ENCODE data around the gene PCGF1. TPM values are rescaled to one million over a fixed set of nuclear protein-coding genes. Genes with fewer than 3 reads are reported as not detected.

PCGF1 gene
- total and polyA plus RNA-seq, 2 of the 8 experiments (the other 6 are each of a cell fraction or from before 2014, with no cell fraction given): 10.0 to 23.7 TPM

DNA sequence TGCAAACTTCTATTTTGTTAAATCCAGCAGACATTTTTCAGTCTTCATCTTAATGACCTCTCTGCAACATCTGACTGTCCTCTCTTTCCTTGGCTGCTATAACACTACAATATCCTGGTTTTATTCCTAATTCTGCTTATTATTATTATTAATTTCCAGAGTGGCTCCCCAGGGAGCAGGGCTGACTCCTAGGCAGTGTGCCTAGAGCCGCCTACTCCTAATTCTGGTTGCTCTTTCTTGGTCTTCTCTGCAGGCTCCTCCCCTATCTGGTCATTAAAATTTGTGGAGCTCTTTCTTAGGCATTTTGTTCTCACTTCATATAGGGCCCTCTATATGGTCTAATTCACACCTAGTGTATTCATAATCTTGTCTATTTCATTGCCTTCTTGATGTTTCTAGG lies 35.5 kb upstream of the PCGF1 start:
- Histone ChIP-seq H2BK12ac (ENCODE audit: low read depth, low read length) (no peak overlapping the region), H2BK5ac (ENCODE audit: low read depth, low read length) (no peak overlapping the region), H3K79me2 (ENCODE audit: control insufficient read depth in 1 of 2, insufficient read depth in 2 of 2, low read length in 2 of 2) (no peaks in the 10 kb centered on the region), H4K8ac (ENCODE audit: extremely low read depth, insufficient read depth, low read length) (no peak overlapping the region), H2BK120ac (replicated peaks; ENCODE audit: low read depth, low read length) (no peak overlapping the region), H2BK15ac (ENCODE audit: low read length) (no peak overlapping the region), H3K4me3 (ENCODE audit: extremely low read depth in 1 of 4, insufficient read depth in 2 of 4, low read depth in 3 of 4, low read length in 4 of 4) (no peak overlapping the region), H3K27me3 (replicated peaks in 1 of 4; ENCODE audit: control insufficient read depth in 3 of 4, extremely low read depth in 1 of 4, insufficient read depth in 3 of 4, low read length in 3 of 4) (peaks cover 0 to 16% (median 5%) of the 10 kb centered on the region in 4 experiments; a peak in 4 of 7 replicates), H3K36me3 (ENCODE audit: control insufficient read depth in 2 of 4, insufficient read depth in 4 of 4, low read length in 3 of 4) (no peaks in the 10 kb centered on the region), H2AK5ac (ENCODE audit: low read depth, low read length) (no peak overlapping the region), H3K4me2 (ENCODE audit: insufficient read depth in 1 of 2, low read depth in 2 of 2, low read length in 2 of 2) (no peak overlapping the region), H3K4ac (replicated peaks; ENCODE audit: insufficient read length, low read depth, low read length) (no peak overlapping the region), H3K4me1 (replicated peaks in 1 of 4; ENCODE audit: control insufficient read depth in 3 of 4, insufficient read depth in 4 of 4, low read length in 3 of 4) (peaks cover 0 to under 1% (median 0%) of the 10 kb centered on the region in 4 experiments; a peak in 2 of 7 replicates), H3K23me2 (ENCODE audit: low read depth, low read length) (no peaks in the 10 kb centered on the region; the same call in 1 of the 2 replicates), H3K18ac (ENCODE audit: extremely low read depth, low read length) (no peak overlapping the region), H3K27ac (ENCODE audit: low read depth, low read length) (no peak overlapping the region), H2AFZ (ENCODE audit: low read length) (no peak overlapping the region), H3K9ac (replicated peaks in 1 of 4; ENCODE audit: extremely low read depth in 1 of 4, low read depth in 3 of 4, low read length in 3 of 4) (no peak overlapping the region), H4K20me1 (replicated peaks in 1 of 2; ENCODE audit: control insufficient read depth in 1 of 2, insufficient read depth in 2 of 2, low read length in 2 of 2) (peaks cover 3 to 4% of the 10 kb centered on the region in 2 experiments), H4K91ac (replicated peaks; ENCODE audit: insufficient read length, low read length) (no peak overlapping the region), H2BK20ac (ENCODE audit: low read length) (no peak overlapping the region), H3K14ac (ENCODE audit: insufficient read length) (no peak overlapping the region), H4K5ac (ENCODE audit: insufficient read length, low read depth, low read length) (no peak overlapping the region), H3K23ac (ENCODE audit: insufficient read length) (no peak overlapping the region), H3K79me1 (ENCODE audit: low read depth, low read length) (no peaks in the 10 kb centered on the region), H3K56ac (replicated peaks; ENCODE audit: insufficient read length, low read depth, low read length) (no peak overlapping the region), H3K9me3 (ENCODE audit: insufficient read depth in 2 of 2, low read depth in 1 of 2, low read length in 1 of 2) (no peaks in the 10 kb centered on the region)
- no peak for DNase-seq (ENCODE audit: low read depth in 1 of 2, low spot score in 2 of 2)
- TF ChIP-seq RBBP5 (IDR thresholded peaks at IDR 0.05; ENCODE audit: borderline replicate concordance, low read depth, low read length) (no peak), BRCA1 (IDR thresholded peaks at IDR 0.05; ENCODE audit: low read depth, low read length) (no peak), POLR2AphosphoS5 (IDR thresholded peaks at IDR 0.05; ENCODE audit: low read depth, low read length) (no peak)
- WGBS, 2 experiments (ENCODE audit: extremely low coverage in 1 of 2, insufficient coverage in 1 of 2, insufficient read length in 1 of 2, insufficient replicate concordance in 2 of 2, low coverage in 1 of 2, low lambda C conversion rate in 2 of 2, missing lambda C conversion rate in 1 of 2): 100% methylated on average over 1 of the region's 1 CpG; no CpG with 5 or more reads in 1 of the 2 experiments
- ChIA-PET POLR2A (ENCODE audit: partially characterized antibody) (interaction anchor here (5.2 kb wide), 1 partner anchor 12 kb away, joined by 39 read pairs; the partner anchor contains the start of genes AUP1 and HTRA2), CTCF (ENCODE audit: partially characterized antibody) (interaction anchor here (0.8 to 1.6 kb wide), 3 partner anchors 9 to 41 kb away, joined by 3 to 6 read pairs (median 3); no protein-coding TSS in a partner anchor)
- FAIRE-seq: no peak
